OCI-LY3 (cell line): ENCODE measurements around the gene LYZL2.
A peak's percentile ranks its signal among the peaks of the same experiment; 100 is the strongest.
"Not testable (repeated sequence)": the region's sequence is repeated elsewhere in the genome, so short reads cannot be mapped to it uniquely, and the experiment has no call there.

Experiments
- H2AFZ ChIP-seq: fragments of 200-600, 300-600 bp; shearing (Covaris generic); 2 replicates; pipeline ENCODE4 v1.6.0; 2014; ENCODE audit warnings: antibody characterized with exemption, low read depth, low read length
- H3K27ac ChIP-seq: fragments of 200-600, 300-600 bp; sonication (generic); 2 replicates; pipeline ENCODE4 v1.5.1; 2014; ENCODE audit warnings: mild to moderate bottlenecking, low read length, moderate library complexity, mixed read lengths
- H3K27me3 ChIP-seq: fragments of 200-600, 300-600 bp; sonication (generic); 2 replicates; pipeline ENCODE4 v1.6.1; 2014; ENCODE audit warnings: low read depth, low read length, mixed read lengths
- H3K36me3 ChIP-seq: fragments of 200-600, 300-600 bp; sonication (generic); replicated peaks from 2 replicates; pipeline ENCODE3; 2014; ENCODE audit warnings: low read depth, low read length, mixed read lengths
- H3K4me1 ChIP-seq: fragments of 300-600, 200-600 bp; sonication (generic); 2 replicates; pipeline ENCODE4 v1.6.1; 2014; ENCODE audit warnings: low read length, mixed read lengths
- H3K4me2 ChIP-seq: fragments of 200-600, 300-600 bp; sonication (generic); 2 replicates; pipeline ENCODE4 v1.6.1; 2014; ENCODE audit warnings: low read length, mixed read lengths
- H3K4me3 ChIP-seq: fragments of 300-600, 200-600 bp; sonication (generic); 2 replicates; pipeline ENCODE4 v1.5.1; 2014; ENCODE audit warnings: antibody characterized with exemption, mild to moderate bottlenecking, low read length, moderate library complexity
- H3K79me2 ChIP-seq: fragments of 300-600, 200-600 bp; shearing (Covaris generic); 2 replicates; pipeline ENCODE4 v1.6.1; 2014; ENCODE audit warnings: mild to moderate bottlenecking, low read length, mixed read lengths
- H3K9ac ChIP-seq: fragments of 300-600, 200-600 bp; shearing (Covaris generic); 2 replicates; pipeline ENCODE4 v1.6.0; 2014; ENCODE audit warnings: mild to moderate bottlenecking, low read length, moderate library complexity
- H3K9me3 ChIP-seq: fragments of 200-600, 300-600 bp; shearing (Covaris generic); 2 replicates; pipeline ENCODE4 v1.6.1; 2014; ENCODE audit warnings: low read length, mixed read lengths; ENCODE audit not compliant: insufficient read depth
- H4K20me1 ChIP-seq: fragments of 200-600, 300-600 bp; sonication (generic); 2 replicates; pipeline ENCODE4 v1.6.1; 2016; ENCODE audit warnings: low read length, mixed read lengths; ENCODE audit not compliant: insufficient read depth
- CTCF ChIP-seq: fragments of 200-600, 300-600 bp; sonication (generic); IDR thresholded peaks from 2 replicates; pipeline ENCODE4 v1.5.1; 2014; ENCODE audit warnings: antibody characterized with exemption, low read length, low read depth
- EZH2phosphoT487 ChIP-seq: fragments of 200-600 bp; shearing (Covaris generic); IDR thresholded peaks from 2 replicates; pipeline ENCODE4 v1.6.1; 2018; ENCODE audit warnings: antibody characterized with exemption, mixed run types, low read depth

Gene LYZL2

GRCh38 chr10:30596013-30596412 lies 33.5 kb downstream of the LYZL2 start:
- H3K9me3 ChIP-seq: no peaks in the 10 kb centered on the region
- no peaks in the 10 kb centered on the region for H3K27me3 ChIP-seq
- H3K4me1 ChIP-seq: peaks cover 7% of the 10 kb centered on the region
- no peak overlapping the region for H3K4me3 ChIP-seq
- no peaks in the 10 kb centered on the region for H4K20me1 ChIP-seq
- H3K9ac ChIP-seq: no peak overlapping the region
- H3K27ac ChIP-seq: no peak overlapping the region
- TF ChIP-seq EZH2phosphoT487: no peak
- TF ChIP-seq CTCF: no peak
- no peak overlapping the region for H3K4me2 ChIP-seq
- no peaks in the 10 kb centered on the region for H3K79me2 ChIP-seq
- H2AFZ ChIP-seq: no peak overlapping the region
- no peaks in the 10 kb centered on the region for H3K36me3 ChIP-seq

- peaks cover 16% of the 10 kb centered on the region for H3K4me1 ChIP-seq
- no peak overlapping the region for H3K27ac ChIP-seq
These were observed 35.5 kb downstream of the LYZL2 start for GRCh38 chr10:30594077-30594476.

GRCh38 chr10:30592770-30593169 lies 36.8 kb downstream of the LYZL2 start:
- not testable (repeated sequence) for H3K9ac ChIP-seq, H3K36me3 ChIP-seq, H3K4me2 ChIP-seq, H3K79me2 ChIP-seq, H4K20me1 ChIP-seq, H3K27me3 ChIP-seq, H2AFZ ChIP-seq, H3K9me3 ChIP-seq, H3K4me3 ChIP-seq, H3K27ac ChIP-seq
- H3K4me1 ChIP-seq: peaks cover 29% of the 10 kb centered on the region

More at GRCh38 chr10:30594077-30594476, 35.5 kb downstream of the LYZL2 start:
- Histone ChIP-seq H3K4me2 (no peak overlapping the region), H3K27me3 (no peaks in the 10 kb centered on the region), H3K79me2 (no peaks in the 10 kb centered on the region), H3K36me3 (no peaks in the 10 kb centered on the region), H4K20me1 (no peaks in the 10 kb centered on the region), H3K9me3 (no peaks in the 10 kb centered on the region), H2AFZ (no peak overlapping the region), H3K4me3 (no peak overlapping the region), H3K9ac (no peak overlapping the region)
- no peak for TF ChIP-seq CTCF

GRCh38 chr10:30591249-30591670 lies 38.3 kb downstream of the LYZL2 start:
- Histone ChIP-seq H3K79me2 (no peaks in the 10 kb centered on the region), H3K9ac (no peak overlapping the region), H3K27ac (no peak overlapping the region), H3K9me3 (no peaks in the 10 kb centered on the region), H3K4me2 (peak overlapping the region; percentile 12; the same call in 1 of the 2 replicates), H2AFZ (no peak overlapping the region), H3K4me3 (no peak overlapping the region), H3K27me3 (no peaks in the 10 kb centered on the region), H3K4me1 (peaks cover 42% of the 10 kb centered on the region), H4K20me1 (no peaks in the 10 kb centered on the region), H3K36me3 (no peaks in the 10 kb centered on the region)
- TF ChIP-seq EZH2phosphoT487 (no peak), CTCF (peak; percentile 62)

GRCh38 chr10:30589441-30589840 lies 40.1 kb downstream of the LYZL2 start:
- peak overlapping the region; percentile 43 for H3K4me3 ChIP-seq
- no peaks in the 10 kb centered on the region for H4K20me1 ChIP-seq
- peak overlapping the region; percentile 20; the same call in 1 of the 2 replicates for H3K9ac ChIP-seq
- no peak for TF ChIP-seq EZH2phosphoT487
- TF ChIP-seq CTCF: no peak
- H3K27ac ChIP-seq: peak overlapping the region; percentile 93; the same call in 1 of the 2 replicates
- no peaks in the 10 kb centered on the region for H3K36me3 ChIP-seq
- H3K4me2 ChIP-seq: peak overlapping the region; percentile 62
- no peaks in the 10 kb centered on the region for H3K27me3 ChIP-seq
- peaks cover 49% of the 10 kb centered on the region for H3K4me1 ChIP-seq
- H2AFZ ChIP-seq: peak overlapping the region; percentile 5; the same call in 1 of the 2 replicates
- H3K79me2 ChIP-seq: no peaks in the 10 kb centered on the region
- H3K9me3 ChIP-seq: no peaks in the 10 kb centered on the region
